Measurements from ENCODE around the gene SLX4. TPM values are rescaled to one million over a fixed set of nuclear protein-coding genes. Genes with fewer than 3 reads are reported as not detected.
"Not testable (repeated sequence)": the region's sequence is repeated elsewhere in the genome, so short reads cannot be mapped to it uniquely, and the experiment has no call there.

SLX4 gene, protein sequence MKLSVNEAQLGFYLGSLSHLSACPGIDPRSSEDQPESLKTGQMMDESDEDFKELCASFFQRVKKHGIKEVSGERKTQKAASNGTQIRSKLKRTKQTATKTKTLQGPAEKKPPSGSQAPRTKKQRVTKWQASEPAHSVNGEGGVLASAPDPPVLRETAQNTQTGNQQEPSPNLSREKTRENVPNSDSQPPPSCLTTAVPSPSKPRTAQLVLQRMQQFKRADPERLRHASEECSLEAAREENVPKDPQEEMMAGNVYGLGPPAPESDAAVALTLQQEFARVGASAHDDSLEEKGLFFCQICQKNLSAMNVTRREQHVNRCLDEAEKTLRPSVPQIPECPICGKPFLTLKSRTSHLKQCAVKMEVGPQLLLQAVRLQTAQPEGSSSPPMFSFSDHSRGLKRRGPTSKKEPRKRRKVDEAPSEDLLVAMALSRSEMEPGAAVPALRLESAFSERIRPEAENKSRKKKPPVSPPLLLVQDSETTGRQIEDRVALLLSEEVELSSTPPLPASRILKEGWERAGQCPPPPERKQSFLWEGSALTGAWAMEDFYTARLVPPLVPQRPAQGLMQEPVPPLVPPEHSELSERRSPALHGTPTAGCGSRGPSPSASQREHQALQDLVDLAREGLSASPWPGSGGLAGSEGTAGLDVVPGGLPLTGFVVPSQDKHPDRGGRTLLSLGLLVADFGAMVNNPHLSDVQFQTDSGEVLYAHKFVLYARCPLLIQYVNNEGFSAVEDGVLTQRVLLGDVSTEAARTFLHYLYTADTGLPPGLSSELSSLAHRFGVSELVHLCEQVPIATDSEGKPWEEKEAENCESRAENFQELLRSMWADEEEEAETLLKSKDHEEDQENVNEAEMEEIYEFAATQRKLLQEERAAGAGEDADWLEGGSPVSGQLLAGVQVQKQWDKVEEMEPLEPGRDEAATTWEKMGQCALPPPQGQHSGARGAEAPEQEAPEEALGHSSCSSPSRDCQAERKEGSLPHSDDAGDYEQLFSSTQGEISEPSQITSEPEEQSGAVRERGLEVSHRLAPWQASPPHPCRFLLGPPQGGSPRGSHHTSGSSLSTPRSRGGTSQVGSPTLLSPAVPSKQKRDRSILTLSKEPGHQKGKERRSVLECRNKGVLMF (N-terminal part only)
- 5.5 TPM for polyA plus RNA-seq (2013, experiment 1 of 2; ENCODE audit: insufficient read length)
- 4.8 TPM for polyA plus RNA-seq (2013, experiment 2 of 2; ENCODE audit: insufficient read length)

DNA sequence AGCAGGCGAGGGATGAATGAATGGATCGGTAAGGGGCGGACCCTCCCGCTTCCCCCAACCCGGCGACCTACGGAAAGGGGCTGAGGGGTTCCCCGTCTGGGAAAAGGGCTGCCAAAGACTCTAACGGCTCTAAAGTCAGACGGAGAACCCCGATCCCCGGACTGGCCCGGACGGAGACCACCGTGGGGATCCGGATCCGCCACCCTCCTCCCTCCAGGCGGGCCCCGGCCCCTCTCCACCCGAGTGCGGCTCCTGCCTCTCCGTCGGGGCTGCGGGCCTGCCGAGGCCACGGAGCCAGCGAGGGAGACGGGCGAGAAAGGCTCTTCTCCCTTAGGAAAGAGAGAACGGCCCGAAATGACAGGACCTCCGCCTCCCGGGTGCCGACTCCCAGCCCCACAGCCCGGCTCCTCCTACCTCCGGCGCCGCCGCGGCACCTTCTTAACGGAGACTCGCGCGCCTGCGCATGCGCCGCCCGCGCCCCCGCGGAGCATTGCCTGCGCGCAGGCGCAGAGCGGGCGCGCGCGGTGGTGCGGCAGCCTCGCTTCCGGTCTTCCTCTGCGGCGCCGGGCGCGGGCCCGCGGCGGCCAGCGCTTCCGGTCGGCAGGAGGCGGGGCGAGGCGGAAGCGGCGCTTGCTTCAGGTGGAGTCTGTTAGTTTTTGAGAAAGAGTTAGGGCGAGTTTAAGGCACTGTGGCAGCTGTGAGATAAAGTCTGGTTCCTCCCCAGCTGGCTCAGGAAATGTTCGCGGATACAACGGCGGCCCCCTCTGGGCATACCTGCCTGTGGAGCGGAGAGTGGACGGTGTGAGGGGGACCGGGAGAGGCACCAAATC lies at the start of gene SLX4:
Gene SLX4 (minus strand): TSS at position 461 of the 830 bp plus-strand sequence. CDS start 2,642 bp downstream, outside the sequence.
- peak; percentile 90 for DNase-seq

DNA sequence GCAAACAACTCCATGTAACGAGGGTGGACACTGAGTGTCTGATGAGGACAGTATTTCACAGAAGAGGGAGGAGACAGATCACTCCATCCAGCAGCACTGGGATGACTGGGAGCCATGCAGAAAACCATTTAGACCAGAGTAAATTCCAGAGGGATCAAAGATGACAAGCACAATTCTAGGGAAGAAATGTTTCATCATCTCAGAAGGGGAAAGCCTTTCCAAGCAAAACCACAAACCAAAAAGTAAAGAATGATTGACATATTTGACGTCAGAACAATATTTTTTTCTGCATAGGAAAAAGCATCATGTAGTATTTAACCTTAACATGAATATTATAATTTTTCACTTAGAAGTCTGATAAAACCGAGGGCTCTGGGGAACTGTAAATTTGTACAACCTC lies 47.8 kb upstream of the SLX4 start:
- peak; percentile 27 for DNase-seq

DNA sequence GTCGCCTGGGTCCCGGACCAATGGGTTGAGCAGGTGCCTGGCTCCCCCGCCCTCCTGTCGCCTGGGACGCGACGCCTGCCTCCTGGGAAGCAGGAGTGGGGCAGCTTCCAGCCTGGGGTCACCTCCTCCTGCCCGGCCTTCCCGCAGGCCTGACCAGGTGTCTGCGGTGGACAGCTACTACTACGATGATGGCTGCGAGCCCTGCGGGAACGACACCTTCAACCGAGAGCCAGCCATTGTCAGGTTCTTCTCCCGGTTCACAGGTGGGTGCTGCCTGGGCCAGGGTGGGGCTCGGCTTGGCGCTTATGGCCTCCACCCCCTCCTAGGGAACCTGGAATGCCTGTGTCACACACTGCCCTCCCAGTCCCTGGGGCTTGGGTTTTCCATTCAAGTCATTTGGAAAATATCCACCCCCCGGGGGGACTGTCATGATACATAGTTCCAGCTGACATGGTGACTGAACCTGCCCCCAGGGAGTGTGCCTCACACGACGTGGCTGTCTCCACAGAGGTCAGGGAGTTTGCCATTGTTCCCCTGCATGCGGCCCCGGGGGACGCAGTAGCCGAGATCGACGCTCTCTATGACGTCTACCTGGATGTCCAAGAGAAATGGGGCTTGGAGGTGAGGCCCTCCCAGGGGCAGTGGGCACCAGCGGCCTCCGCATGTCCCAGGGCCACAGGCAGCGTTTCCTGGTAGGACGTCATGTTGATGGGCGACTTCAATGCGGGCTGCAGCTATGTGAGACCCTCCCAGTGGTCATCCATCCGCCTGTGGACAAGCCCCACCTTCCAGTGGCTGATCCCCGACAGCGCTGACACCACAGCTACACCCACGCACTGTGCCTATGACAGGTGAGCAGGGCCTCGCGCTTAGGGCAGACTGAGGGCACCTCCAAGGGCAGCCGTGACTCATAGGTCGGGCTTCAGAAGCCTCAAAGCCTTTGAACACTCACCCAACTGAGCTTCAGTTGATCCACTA lies 45.4 kb upstream of the SLX4 start:
- DNase-seq = peak; percentile 29

DNA sequence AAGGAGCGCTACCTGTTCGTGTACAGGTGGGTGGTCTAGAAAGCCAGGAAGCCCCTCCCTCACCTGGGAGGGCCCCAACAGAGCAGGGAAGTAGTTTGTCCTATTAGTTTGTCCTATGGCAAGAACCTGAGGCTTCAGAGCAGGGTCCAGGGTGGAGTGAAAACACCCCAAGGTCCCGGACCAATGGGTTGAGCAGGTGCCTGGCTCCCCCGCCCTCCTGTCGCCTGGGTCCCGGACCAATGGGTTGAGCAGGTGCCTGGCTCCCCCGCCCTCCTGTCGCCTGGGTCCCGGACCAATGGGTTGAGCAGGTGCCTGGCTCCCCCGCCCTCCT lies 44.7 kb upstream of the SLX4 start:
- not testable (repeated sequence) for DNase-seq

DNA sequence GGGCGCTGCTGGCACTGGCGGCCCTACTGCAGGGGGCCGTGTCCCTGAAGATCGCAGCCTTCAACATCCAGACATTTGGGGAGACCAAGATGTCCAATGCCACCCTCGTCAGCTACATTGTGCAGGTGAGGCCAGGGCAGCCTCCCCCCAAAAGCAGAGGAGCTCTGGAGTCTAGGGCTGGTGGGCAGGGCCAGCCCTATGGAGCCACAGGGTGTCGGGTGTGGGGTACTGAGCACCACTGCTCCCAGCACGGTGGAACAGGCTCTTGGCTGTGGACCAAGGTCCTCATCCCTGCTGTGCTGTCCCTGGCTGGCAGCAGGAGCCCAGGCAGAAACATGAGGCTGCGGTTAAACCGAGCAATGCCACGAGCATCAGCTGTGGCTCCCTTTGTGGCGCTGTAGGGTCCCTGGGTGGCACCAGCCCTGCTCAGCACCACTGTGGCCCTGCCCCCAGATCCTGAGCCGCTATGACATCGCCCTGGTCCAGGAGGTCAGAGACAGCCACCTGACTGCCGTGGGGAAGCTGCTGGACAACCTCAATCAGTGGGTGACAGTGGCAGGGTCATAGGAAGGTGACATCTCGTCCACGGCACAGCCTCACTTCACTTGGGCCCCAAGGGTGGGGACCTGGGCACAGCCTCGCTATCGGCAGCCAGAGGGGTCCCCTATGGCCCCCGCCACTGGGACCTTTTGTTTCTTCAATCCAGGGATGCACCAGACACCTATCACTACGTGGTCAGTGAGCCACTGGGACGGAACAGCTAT lies 44.2 kb upstream of the SLX4 start:
- no peak for DNase-seq

DNA sequence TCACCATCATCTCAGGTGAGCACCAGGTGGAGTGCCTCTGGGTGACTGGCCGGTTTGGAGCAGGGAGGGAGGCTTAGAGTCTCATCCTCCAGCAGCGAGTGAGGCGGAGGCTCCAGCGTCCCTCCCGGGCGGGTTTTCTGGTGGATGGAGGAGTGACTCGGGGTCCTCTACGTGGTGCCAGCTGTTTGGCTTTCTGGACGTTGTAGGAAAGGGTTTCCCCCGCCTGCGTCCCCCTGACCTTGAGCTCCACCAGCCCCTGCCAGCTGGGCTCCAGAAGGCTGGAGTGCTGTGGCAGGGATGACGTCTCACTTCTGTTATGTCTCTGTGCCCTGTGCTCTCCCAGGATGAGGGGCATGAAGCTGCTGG lies 43.6 kb upstream of the SLX4 start:
- no peak for DNase-seq

DNA sequence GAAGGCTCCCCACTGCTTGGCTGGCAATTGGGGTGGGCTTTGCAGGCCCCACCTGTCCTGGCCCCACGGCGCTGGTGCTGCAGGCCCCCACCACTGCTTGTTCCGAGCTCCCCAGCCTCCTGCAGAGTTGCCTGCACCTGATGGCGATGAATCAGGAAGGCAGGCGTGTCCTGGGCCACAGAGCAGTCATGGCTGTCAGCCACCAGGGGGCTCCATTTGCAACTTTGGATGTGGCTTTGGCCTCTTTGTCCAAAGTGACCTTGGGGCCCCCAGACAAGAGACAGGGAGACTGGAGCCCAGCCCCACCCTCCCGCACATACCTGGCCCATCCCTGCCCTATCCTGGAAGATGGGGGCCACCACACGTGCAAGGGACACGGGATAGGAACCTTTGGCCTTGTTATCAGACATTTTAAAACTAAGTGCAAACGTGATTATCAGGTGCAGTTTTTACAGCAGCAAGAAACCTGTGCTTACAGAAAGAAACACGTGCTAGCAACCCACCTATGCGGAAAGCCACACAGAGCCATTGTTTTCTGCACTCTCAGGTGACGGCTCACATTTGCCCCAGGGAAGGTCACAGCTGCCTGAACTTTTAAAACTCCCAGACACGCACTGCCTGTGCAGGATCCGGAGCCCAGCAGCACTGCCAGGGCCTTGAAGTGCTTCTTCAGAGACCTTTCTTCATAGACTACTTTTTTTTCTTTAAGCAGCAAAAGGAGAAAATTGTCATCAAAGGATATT lies 43.0 kb upstream of the SLX4 start, which contains the start of gene DNASE1:
Gene DNASE1 (plus strand): TSS at position 443 of the 743 bp plus-strand sequence. CDS start 683 bp downstream, outside the sequence.
- peak; percentile 53 for DNase-seq

DNA sequence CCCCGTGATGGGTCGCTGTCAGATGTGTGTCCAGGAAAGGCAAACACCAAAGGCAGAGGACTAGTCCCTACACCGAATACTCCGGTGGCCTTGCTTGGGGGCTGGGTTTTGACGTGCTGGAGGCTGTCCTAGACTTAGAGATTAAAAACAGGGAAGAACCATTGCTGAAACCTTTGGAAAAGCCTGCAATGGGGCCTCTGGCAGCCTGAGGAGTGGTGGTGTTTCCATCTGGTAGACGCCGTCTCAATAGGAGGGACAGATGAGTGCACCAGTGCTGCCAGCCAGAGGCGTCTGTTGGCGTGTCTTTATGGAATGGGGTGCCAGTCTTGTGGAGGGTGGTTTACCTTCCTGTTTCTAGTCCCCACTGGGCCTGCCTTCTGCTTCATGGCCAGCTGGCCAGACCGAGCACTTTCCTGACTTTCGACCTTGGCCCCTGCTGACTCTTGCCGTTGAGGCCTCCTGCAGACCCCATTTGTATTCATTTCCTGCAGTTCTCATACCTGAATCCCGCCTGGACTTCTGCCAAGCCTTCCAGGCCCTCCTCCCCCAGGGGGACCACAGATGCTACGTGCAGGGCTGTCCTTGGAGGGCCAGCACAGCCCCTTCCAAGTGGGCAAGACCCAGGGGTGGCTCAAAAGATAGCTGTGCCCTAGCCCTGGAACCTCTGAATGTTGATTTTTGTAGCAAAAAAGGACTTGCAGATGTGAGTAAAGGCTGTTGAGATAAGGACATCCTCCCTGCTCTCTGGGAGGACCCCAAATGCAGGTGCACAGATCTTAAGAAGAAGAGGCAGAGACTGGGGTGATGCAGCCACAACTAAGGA lies 41.2 kb upstream of the SLX4 start:
- DNase-seq = no peak

DNA sequence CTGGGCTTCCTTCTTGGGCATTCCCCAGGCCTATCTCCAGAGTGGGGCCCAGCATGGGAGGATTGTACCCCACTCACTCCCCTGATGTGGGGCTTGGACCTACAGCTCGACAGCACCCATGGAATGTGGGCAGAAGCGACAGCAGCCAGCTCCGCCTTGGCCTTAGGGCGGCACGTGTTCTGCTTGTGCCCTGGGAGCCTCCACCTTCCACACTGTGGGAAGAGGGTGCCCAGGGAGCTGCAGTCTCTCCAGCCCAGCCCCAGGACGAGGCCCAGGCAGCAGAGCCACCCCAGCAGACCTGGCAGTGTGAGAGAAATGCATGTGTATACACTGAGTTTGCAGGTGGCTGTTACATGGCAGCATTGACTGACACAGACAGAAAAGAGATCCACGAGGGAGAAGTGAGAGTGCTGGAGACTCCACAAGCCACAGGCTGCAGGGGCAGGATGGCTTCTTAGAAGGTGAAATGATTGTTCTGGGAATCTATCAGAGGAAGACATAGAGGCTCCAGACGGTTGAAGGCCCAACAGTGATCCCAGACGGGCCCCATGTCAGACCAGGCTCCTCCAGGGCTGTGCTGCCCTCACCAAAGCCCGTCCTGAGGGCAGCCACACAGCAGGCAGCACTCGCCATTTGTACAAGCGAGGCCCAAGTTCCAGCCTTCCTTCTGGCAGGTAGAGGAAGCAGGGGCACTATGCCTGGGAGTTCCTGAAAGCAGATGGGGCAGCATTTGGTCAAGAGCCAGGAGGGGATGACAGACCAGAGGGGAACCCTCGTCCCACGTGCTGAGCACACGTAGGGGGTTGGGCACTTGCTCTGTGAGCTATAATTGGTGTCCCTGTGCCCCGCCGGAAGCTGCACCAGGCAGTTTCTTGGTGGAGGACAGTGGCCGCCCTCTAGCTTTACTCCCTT lies 40.3 kb upstream of the SLX4 start:
- DNase-seq = no peak

DNA sequence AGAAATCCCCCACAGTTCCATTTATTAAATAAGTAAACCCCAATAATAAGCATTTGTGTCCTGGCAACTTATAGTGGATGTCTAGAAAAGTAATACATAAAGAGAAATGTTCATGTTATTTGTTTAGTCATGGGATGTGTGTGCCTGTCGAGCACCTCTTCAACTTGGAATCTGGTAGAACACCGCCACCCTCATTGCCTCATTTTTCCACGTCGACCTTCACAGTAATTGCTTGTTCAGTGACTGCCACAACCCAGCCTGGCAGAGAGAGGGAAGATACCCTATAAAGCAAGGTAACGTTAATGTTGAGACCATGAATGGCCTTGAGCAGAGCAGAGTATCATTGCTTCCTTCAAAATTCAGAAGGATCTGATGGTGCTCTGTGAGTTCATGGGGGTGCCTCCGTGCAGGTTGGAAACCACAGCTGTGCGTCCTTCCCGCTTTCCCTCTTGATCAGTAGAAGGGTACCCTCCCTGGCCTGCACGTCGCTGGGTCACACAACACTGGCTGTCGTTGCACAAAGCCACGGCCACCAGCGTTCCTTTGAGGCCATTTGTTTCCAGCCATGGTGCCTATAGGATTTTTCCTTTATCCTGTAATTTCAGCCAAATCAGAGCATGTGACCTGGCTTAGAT lies 39.3 kb upstream of the SLX4 start:
- no peak for DNase-seq

DNA sequence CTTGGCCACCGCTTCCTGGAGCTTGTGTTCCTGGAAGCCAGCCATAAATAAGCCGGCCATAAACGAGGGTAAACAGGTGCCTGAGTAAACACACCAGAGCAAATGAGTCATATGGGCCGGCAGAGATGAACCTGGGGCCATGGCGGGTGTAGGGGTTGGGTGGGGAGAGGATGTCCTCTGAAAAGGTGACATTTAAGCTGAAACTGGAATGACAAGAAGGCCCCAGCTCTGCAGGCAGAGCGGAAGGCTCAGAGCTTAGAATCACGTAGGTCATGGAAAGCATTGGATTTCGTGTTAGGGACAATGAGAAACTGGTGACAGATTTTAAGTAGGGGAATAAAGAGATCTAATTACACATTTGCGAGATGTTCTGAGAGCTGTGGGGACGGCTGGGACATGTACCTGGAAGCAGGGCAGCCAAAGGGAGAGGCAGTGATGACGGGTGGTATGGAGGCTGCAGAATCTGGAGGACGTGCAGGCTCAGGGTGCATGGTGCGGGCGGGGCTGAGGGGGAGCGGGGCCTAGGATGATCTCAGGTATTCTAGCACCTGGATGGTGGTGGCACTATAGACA lies 35.0 kb upstream of the SLX4 start:
- DNase-seq = no peak

DNA sequence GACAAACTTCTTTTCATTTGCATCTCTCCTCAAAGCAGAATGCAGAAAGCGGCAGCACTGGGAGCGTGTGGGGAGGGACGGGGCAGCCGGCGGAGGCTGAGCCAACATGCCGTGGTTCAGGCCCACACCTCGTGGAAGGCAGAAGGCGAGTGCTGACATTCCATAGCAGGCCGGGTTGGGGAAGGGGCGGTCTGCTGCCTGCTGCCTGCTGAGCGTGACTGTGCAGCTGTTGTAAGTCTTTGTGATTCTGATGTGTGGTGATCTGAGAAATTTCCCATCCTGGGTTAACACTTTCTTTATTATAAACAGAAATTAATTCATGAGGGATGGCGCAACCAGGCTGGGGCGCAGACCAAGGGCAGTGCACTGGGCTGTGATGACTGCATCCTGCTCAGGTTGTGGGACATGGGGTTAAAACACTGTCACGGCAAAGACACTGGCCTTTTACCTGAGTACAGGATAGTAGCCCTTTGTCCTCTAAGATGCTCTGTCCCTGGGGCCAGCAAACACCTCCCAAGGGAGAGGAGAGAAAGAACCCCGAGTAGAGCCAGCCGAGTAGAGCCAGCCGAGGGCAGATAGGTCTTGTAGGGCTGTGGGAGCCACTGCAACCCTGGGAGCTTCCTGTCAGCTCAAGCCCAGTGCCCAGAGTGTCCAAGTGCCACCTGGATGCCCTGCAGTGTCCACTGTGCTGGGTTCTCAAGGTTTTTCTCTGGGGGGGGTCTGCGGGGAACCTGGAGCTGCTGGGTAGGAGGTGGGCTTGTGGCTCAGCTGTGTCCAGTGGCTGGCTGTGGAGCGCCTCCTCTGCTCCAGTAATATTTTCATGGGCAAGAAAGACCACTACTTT lies 34.3 kb upstream of the SLX4 start:
- DNase-seq = peak; percentile 40

DNA sequence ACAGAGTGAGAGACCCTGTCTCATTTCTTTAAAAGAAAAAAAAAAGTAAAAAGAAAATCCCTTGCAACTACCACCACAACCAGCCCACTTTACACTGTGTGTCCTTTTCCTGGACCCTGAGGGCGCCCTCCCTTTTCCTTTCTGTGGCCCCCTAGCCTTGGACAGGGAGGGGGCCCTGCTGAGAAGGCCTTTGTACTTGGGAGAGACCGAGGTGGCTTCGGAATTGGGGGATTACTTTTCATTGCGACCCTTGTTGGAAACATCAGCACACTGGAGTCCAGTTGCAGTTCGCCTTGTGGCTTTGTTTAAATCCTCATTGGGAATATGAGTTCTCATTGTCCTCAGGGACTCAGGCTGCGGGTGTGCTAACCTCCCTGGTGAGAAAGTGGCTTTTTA lies 33.7 kb upstream of the SLX4 start:
- no peak for DNase-seq

DNA sequence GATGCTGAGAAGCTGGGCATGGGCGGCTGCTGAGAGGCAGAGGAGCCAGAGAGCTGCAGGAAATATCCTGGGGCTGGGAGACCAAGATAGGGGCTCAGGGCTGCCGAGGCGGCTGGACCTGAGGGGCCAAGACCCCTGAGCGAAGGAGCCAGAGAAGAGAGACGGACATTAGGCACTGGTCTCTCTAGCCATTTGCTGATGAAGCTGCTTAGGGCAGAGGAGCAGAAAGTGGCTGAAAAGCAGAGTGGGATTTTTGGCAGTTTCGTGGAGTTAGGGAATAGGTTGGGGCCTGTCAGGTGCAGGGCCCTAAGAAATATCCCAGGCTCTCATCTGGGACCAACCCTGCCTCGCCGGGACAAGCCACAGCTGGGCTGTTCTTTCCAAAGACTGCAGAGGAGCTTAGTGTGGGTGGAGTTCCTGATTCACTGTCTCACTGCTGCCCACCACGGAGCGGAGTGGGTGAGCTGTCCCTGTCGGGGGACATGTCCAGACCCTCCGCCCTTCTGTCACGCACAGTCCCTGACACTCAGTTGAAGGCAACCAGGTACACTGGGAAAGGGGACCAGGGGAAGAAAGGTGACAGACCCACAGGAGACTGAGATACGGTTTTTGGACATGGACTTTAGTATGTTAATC lies 31.8 kb upstream of the SLX4 start:
- DNase-seq = no peak
